GM12801 (cell line): ENCODE data around the gene ZFP1.

Source experiments
- CTCF ChIP-seq: IDR thresholded peaks from one replicate; pipeline ENCODE4 v1.5.1; 2011; ENCODE audit warnings: control low read depth; ENCODE audit not compliant: insufficient read length; ENCODE audit errors: extremely low read depth

ZFP1 gene

GRCh38 chr16:75104836-75105235 lies 43.5 kb upstream of the ZFP1 start:
- no peak for TF ChIP-seq CTCF

GRCh38 chr16:75105306-75106061 lies 42.8 kb upstream of the ZFP1 start:
- TF ChIP-seq CTCF = no peak

GRCh38 chr16:75106351-75107274 lies 41.7 kb upstream of the ZFP1 start:
- TF ChIP-seq CTCF = no peak

GRCh38 chr16:75107505-75107904 lies 40.8 kb upstream of the ZFP1 start:
- TF ChIP-seq CTCF = no peak

GRCh38 chr16:75108792-75109731 lies 39.3 kb upstream of the ZFP1 start:
- TF ChIP-seq CTCF = no peak

- no peak for TF ChIP-seq CTCF
Measured at GRCh38 chr16:75109732-75110243, 38.5 kb upstream of the ZFP1 start.
